SK-N-SH treated with all-trans-retinoic acid at 6 μM for 48 hours (cell line): ENCODE results near the gene CPZ.

Experiments used
- ATAC-seq: fragments of 200-7000 bp; cut with Tn5 transposase; 3 replicates; pipeline ENCODE4 v1.9.1; 2020; ENCODE audit warnings: mild to moderate bottlenecking, moderate library complexity
- ARNTL ChIP-seq: fragments of 450-650 bp; formaldehyde crosslinking; IDR thresholded peaks from 2 replicates; pipeline ENCODE4 v1.5.0; 2020; ENCODE audit warnings: low read depth, mild to moderate bottlenecking, moderate library complexity, borderline replicate concordance
- BACH2 ChIP-seq: fragments of 250-450 bp; sonication (Bioruptor Pico); IDR thresholded peaks from 2 replicates; pipeline ENCODE4 v1.9.0; 2021; ENCODE audit warnings: mild to moderate bottlenecking, borderline replicate concordance
- CREB5 ChIP-seq: fragments of 250-450 bp; sonication (Bioruptor Pico); IDR thresholded peaks from 2 replicates; pipeline ENCODE4 v1.5.1; 2020; ENCODE audit warnings: low read depth, mild to moderate bottlenecking, moderate library complexity
- CSDC2 ChIP-seq: fragments of 250-450 bp; sonication (Bioruptor Pico); IDR thresholded peaks from 2 replicates; pipeline ENCODE4 v1.5.0; 2020; ENCODE audit warnings: mild to moderate bottlenecking, moderate library complexity
- ESRRG ChIP-seq: fragments of 250-450 bp; sonication (Bioruptor Pico); IDR thresholded peaks from 2 replicates; pipeline ENCODE4 v1.6.1; 2021; ENCODE audit warnings: mild to moderate bottlenecking
- GLIS3 ChIP-seq: fragments of 250-450 bp; sonication (Bioruptor Pico); IDR thresholded peaks from 2 replicates; pipeline ENCODE4 v1.5.0; 2020; ENCODE audit warnings: mild to moderate bottlenecking, moderate library complexity
- ISL1 ChIP-seq: fragments of 250-450 bp; sonication (Bioruptor Pico); IDR thresholded peaks from 2 replicates; pipeline ENCODE4 v2.1.2; 2022; ENCODE audit warnings: mild to moderate bottlenecking, moderate library complexity
- OSR1 ChIP-seq: fragments of 250-450 bp; sonication (Bioruptor Pico); IDR thresholded peaks from 2 replicates; pipeline ENCODE4 v1.8.0; 2022; ENCODE audit warnings: moderate library complexity, mild to moderate bottlenecking, inconsistent platforms
- PATZ1 ChIP-seq: fragments of 250-450 bp; sonication (Bioruptor Pico); IDR thresholded peaks from 2 replicates; pipeline ENCODE4 v1.8.0; 2020; ENCODE audit warnings: mild to moderate bottlenecking, moderate library complexity, borderline replicate concordance
- POU6F1 ChIP-seq: fragments of 250-450 bp; sonication (Bioruptor Pico); IDR thresholded peaks from 2 replicates; pipeline ENCODE4 v1.8.0; 2021; ENCODE audit warnings: low read depth, mild to moderate bottlenecking, moderate library complexity, borderline replicate concordance
- PPARA ChIP-seq: fragments of 250-450 bp; sonication (Bioruptor Pico); IDR thresholded peaks from 2 replicates; pipeline ENCODE4 v1.5.0; 2020; ENCODE audit warnings: mild to moderate bottlenecking, borderline replicate concordance
- RARB ChIP-seq: fragments of 250-450 bp; sonication (Bioruptor Pico); IDR thresholded peaks from 2 replicates; pipeline ENCODE4 v1.8.0; 2021; ENCODE audit warnings: mild to moderate bottlenecking, moderate library complexity
- SNAI2 ChIP-seq: fragments of 250-450 bp; sonication (Bioruptor Pico); IDR thresholded peaks from 2 replicates; pipeline ENCODE4 v1.5.0; 2020; ENCODE audit warnings: mild to moderate bottlenecking, moderate library complexity
- TCF4 ChIP-seq: fragments of 250-450 bp; sonication (Bioruptor Pico); IDR thresholded peaks from 2 replicates; pipeline ENCODE4 v1.8.0; 2021; ENCODE audit warnings: mild to moderate bottlenecking, moderate library complexity, borderline replicate concordance
- TOX ChIP-seq: fragments of 250-450 bp; sonication (Bioruptor Pico); IDR thresholded peaks from 2 replicates; pipeline ENCODE4 v1.8.0; 2021; ENCODE audit warnings: mild to moderate bottlenecking, moderate library complexity, borderline replicate concordance
- TSHZ2 ChIP-seq: fragments of 250-450 bp; sonication (Bioruptor Pico); IDR thresholded peaks from 2 replicates; pipeline ENCODE4 v1.5.0; 2020; ENCODE audit warnings: mild to moderate bottlenecking, moderate library complexity
- ZC3H10 ChIP-seq: fragments of 250-450 bp; sonication (Bioruptor Pico); IDR thresholded peaks from 2 replicates; pipeline ENCODE4 v1.5.1; 2021; ENCODE audit warnings: mild to moderate bottlenecking, moderate library complexity
- ZFP3 ChIP-seq: fragments of 250-450 bp; sonication (Bioruptor Pico); IDR thresholded peaks from 2 replicates; pipeline ENCODE4 v1.5.0; 2020; ENCODE audit warnings: mild to moderate bottlenecking, moderate library complexity
- ZFP30 ChIP-seq: fragments of 450-650 bp; formaldehyde crosslinking; IDR thresholded peaks from 2 replicates; pipeline ENCODE4 v1.5.0; 2022; ENCODE audit warnings: mild to moderate bottlenecking, moderate library complexity
- ZNF565 ChIP-seq: fragments of 450-650 bp; formaldehyde crosslinking; conservative IDR thresholded peaks from 2 replicates; pipeline ENCODE4 v1.5.0; 2020; ENCODE audit warnings: low read depth, mild to moderate bottlenecking, moderate library complexity
- ZNF70 ChIP-seq: fragments of 450-650 bp; formaldehyde crosslinking; IDR thresholded peaks from 2 replicates; pipeline ENCODE4 v1.5.0; 2020; ENCODE audit warnings: mild to moderate bottlenecking, moderate library complexity
- ZNF8 ChIP-seq: fragments of 450-650 bp; formaldehyde crosslinking; IDR thresholded peaks from 2 replicates; pipeline ENCODE4 v1.5.0; 2020; ENCODE audit warnings: mild to moderate bottlenecking, moderate library complexity

Gene CPZ

GRCh38 chr4:8543623-8544022, 48.9 kb upstream of the CPZ start (continued):
- TF ChIP-seq RARB (CRISPR knock-in tag), result no peak
- no peak for TF ChIP-seq SNAI2 (CRISPR knock-in tag)
- no peak for TF ChIP-seq CREB5

GRCh38 chr4:8544282-8544681, 48.3 kb upstream of the CPZ start:
- TF ChIP-seq ZC3H10 (CRISPR knock-in tag), result no peak
- TF ChIP-seq OSR1 (CRISPR knock-in tag), result no peak
- no peak for TF ChIP-seq ARNTL (CRISPR knock-in tag)
- TF ChIP-seq BACH2 (CRISPR knock-in tag), result no peak
- no peak for TF ChIP-seq ZNF565 (CRISPR knock-in tag)
- TF ChIP-seq RARB (CRISPR knock-in tag), result no peak
- no peak for TF ChIP-seq PATZ1 (CRISPR knock-in tag)
- no peak for TF ChIP-seq ESRRG (CRISPR knock-in tag)
- no peak for TF ChIP-seq ZNF70 (CRISPR knock-in tag)
- no peak for TF ChIP-seq ZFP30 (CRISPR knock-in tag)
- no peak for TF ChIP-seq CREB5
- TF ChIP-seq PPARA (CRISPR knock-in tag), result no peak
- TF ChIP-seq POU6F1 (CRISPR knock-in tag), result no peak
- no peak for TF ChIP-seq ISL1 (CRISPR knock-in tag)
- TF ChIP-seq CSDC2 (CRISPR knock-in tag), result no peak
- TF ChIP-seq ZFP3 (CRISPR knock-in tag), result no peak
- TF ChIP-seq TSHZ2 (CRISPR knock-in tag), result no peak
- no peak for TF ChIP-seq ZNF8 (CRISPR knock-in tag)
- no peak for TF ChIP-seq TCF4 (CRISPR knock-in tag)
- TF ChIP-seq GLIS3 (CRISPR knock-in tag), result no peak
- ATAC-seq, result no peak

- no peak for ATAC-seq
- TF ChIP-seq PPARA (CRISPR knock-in tag) (no peak), ISL1 (CRISPR knock-in tag) (no peak), ESRRG (CRISPR knock-in tag) (no peak), ARNTL (CRISPR knock-in tag) (no peak), RARB (CRISPR knock-in tag) (no peak), BACH2 (CRISPR knock-in tag) (no peak), ZFP3 (CRISPR knock-in tag) (no peak), ZC3H10 (CRISPR knock-in tag) (no peak), ZNF8 (CRISPR knock-in tag) (no peak), TOX (CRISPR knock-in tag) (no peak), SNAI2 (CRISPR knock-in tag) (no peak), CREB5 (no peak), TCF4 (CRISPR knock-in tag) (no peak), OSR1 (CRISPR knock-in tag) (no peak), PATZ1 (CRISPR knock-in tag) (no peak), ZNF70 (CRISPR knock-in tag) (no peak)
- TF ChIP-seq, all 23 proteins: peak for 0
Observed at GRCh38 chr4:8544741-8545438, 47.7 kb upstream of the CPZ start.
